Measurements from ENCODE around the gene LPGAT1.
"Not testable (repeated sequence)": the region's sequence is repeated elsewhere in the genome, so short reads cannot be mapped to it uniquely, and the experiment has no call there.

LPGAT1 gene

GRCh38 chr1:211731456-211732292, 98.9 kb downstream of the LPGAT1 start:
- DNase-seq = no peak

DNA sequence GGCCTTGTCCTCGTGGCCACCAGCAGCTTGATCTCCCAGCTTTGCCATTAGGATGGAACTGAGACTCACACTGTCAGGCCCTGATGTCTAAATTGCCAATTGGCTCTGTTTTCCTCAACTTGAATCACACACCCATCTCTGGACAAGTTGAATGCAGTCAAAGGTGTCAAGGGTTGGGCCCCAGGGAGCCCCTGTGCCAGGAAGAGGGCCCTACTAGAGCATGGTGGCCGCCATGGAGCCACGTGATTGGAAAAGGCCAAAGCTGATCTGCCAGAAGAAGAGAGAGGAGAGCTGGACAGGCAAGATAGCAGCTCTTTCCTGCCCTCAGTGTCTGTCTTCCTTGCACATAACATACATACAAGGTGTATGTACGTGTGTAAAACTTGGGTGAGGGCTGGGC, 100.2 kb downstream of the LPGAT1 start:
- no peak for DNase-seq

DNA sequence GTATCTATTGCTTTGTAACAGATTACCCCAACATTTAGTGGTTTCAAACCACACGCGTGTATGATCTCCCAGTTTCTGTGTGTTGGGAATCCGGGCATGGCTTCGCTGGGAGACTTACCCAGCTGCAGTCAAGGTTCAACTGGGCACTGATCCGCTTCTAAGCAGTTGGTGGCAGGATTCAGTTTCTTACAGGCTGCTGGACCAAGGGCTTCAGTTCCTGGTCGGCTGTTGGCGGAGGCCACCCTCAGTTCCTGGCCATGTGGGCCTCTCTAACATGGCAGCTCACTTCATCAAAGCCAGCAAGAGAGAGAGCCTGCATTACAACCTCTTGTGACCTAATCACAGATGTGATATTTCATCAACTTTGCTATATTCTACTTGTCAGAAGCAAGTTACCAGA, 101.3 kb downstream of the LPGAT1 start:
- DNase-seq = no peak

- no peak for DNase-seq
Observed at GRCh38 chr1:211726467-211726995, 104.0 kb downstream of the LPGAT1 start.

DNA sequence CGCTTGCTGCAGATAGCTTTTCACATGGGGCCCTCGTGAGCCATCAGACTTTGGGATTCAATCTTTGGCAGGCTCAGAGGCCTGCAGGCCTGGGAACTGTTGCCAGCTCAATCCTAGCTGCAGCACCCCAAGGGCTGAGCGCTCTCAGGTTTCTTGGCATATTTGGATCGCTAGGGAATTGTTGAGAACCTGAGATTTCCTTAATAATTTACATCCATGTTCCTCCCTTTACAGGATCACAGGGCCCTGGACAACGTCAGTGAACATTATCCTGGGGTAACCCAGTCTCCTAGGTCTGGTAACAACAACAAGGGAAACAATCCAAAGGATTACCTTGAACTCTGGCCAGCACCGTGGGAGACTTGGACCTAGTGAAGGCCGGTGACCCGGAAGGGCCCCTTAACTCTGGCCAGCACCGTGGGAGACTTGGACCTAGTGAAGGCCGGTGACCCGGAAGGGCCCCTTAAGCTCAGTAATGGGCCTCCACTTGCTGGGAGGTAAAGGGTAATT, 105.8 kb downstream of the LPGAT1 start:
- DNase-seq = no peak

GRCh38 chr1:211723273-211723672, 107.3 kb downstream of the LPGAT1 start:
- DNase-seq = no peak

DNA sequence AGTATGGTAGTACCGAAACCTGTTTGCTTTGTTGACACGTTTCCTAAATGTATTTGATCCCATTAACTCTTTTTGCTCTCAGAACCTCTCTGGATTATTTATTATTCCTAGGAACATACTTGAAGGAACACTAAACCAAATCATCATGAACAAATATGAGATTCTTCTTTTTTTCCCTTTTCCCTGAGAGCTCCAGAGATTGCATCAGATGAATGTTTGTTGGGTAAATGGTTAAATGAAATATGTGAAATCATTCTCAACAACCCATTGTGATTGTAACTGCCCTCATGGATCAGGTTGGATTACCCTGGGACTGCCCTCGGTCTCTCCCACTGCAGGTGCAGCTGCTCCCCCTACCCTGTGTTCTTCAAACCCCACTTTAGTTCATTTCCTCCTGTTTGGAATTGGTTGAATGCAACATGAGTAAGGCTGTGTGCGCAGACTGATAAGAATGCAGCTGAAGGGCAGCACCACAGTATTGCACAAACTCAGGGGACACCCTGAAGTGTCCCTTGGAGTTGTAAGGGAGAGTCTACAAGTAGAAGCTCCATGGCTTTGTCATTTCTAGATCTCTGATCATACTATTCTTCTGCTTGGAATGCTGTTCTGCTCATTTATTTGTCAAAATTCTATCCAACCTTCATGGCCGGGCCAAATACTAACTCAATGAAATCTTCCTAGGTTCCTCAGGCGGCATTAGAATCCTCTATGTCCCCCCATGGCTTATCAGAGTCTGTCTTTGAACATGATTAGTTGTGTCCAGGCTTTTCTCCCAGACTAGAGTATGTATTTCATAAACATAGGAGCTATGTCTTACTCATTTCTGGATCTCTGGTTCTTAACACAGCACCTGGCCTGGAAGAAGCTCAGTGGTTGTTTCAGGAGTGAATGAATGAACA, 108.0 kb downstream of the LPGAT1 start:
- DNase-seq = no peak

- not testable (repeated sequence) for DNase-seq
Observed at GRCh38 chr1:211716555-211716954, 114.0 kb downstream of the LPGAT1 start.

GRCh38 chr1:211715971-211716370, 114.6 kb downstream of the LPGAT1 start:
- no peak for DNase-seq

DNA sequence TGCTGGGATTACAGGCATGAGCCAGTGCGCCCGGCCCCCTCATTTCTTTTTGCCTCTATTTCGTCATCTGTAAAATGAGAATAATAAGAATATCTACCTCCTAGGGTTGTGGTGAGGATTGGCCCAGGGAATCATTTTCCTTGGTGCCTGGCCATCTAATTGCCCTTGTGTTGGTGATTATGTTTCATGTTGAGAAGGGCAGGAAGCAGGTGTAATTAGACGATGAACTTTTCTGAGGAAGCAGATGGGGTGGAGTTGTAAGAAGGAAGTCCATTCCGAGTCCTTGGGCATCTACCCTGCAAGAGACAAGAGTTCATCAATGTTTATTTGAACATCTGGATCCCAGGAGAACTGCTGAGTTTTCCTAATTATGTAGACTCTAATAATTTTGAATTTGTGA, 116.4 kb downstream of the LPGAT1 start:
- DNase-seq = no peak

GRCh38 chr1:211713231-211713630, 117.3 kb downstream of the LPGAT1 start:
- DNase-seq = no peak

GRCh38 chr1:211711315-211711705, 119.3 kb downstream of the LPGAT1 start:
- DNase-seq = no peak

GRCh38 chr1:211710566-211711314, 119.8 kb downstream of the LPGAT1 start:
- DNase-seq = no peak

- no peak for DNase-seq
Observed at GRCh38 chr1:211708926-211709325, 121.6 kb downstream of the LPGAT1 start.

DNA sequence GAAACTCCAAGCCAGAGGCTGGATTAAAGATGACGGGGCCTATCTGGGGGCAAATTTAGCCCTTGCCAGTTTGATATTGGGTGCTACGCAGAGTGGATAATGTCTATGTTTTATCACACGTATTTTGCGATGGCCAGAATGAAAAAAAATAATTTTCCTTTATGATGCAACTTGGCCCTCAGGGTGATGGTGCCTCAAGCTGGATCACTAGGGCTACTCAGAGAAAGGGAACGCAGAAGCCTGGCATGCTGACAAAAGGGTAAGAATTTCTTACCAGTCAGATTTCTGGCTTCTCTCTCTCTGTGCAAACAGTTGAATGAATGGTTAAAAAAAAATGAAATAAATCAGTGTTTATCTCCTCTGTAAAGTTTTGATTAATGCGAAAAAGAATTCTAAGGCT, 122.6 kb downstream of the LPGAT1 start:
- no peak for DNase-seq

DNA sequence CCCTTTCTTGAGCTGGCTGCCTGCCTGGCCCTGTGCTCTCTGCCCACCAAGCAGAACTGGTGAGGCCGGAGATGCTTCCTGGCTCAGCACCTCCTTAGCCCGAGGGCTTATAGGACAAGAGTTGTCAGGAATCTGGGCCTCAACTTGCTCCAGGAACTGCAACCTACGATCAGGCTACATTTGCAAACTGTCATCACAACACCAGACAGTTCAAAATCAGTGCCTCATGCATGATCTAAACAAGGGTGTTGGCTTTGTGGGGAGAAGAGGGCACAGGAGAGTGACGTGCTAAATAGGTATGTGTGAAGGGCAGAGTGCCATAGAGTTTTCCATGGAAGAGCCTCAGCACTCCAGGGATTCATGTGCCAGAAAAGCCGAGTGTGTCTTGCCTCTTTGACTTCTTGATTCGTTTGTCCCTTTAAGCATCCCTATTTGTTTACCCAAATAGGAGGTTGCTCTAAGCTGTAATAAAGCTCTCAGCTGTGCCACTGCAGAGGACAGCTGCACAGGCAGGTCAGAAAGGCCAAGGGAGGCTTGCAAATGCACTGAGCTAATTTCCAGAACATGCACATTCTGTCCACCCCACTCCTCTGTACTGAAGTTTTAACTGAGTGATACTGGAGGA, 125.0 kb downstream of the LPGAT1 start:
- DNase-seq = no peak

DNA sequence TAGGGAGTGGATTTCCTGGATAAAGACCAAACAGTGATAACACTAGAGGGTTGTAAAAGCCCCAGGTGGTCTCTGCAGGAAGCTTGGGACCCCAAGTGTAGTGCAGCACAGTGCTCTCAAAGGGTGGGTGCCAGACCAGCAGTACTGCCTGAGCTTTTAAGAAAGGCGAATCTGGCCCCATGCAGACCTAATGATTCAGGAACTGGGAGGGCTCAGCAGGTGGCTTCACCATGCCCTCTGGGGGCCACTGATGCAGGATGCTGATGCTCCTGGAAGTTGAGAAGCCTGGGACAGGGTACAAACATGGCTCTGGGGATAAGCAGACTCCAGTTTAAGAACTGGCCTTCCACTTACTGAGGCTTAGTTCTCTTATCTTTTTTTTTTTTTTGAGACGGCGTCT, 126.0 kb downstream of the LPGAT1 start:
- no peak for DNase-seq

DNA sequence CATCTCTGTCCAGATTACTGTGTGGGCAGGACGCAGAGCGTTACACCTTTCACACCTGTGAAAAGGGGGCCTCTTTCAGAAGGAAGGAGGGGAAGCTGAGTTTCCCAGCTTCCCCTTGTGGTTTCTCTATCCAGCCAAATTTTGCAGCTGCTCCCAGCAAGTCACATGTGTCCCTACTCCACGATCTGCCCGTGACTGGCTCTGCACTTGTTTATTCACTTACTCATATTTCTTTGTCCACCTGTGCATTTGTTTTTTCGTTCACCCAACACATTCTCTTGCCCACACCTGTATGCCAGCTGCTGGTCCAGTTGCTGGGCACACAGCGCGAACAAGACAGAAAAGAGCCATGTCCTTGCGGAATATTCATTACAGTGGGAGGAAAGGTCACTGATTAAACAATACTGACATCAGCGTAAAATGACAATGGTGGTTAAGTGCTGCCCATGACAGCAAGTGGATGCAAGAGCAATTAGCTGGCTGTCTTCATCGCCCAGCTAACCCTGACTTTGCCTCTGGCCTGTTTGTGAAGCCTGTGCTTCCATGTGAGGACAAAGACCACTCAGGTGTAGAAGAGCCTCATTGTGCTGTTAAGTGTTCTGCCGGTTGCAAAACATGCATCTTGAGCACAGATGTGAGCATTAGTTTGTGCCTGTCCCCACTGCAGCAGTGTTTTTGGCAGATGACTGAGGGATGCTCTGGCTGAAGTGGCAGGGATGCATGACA, 126.6 kb downstream of the LPGAT1 start:
- no peak for DNase-seq

- no peak for DNase-seq
Observed at GRCh38 chr1:211701733-211702132, 128.8 kb downstream of the LPGAT1 start.

GRCh38 chr1:211699059-211699458, 131.5 kb downstream of the LPGAT1 start:
- no peak for DNase-seq
